GM19324 (cell line): ENCODE data around the gene UPK3BL1.
"Not testable (repeated sequence)": the region's sequence is repeated elsewhere in the genome, so short reads cannot be mapped to it uniquely, and the experiment has no call there.

Experiments
- ATAC-seq: cut with Tn5 transposase; IDR thresholded peaks from one replicate; pipeline ENCODE4 v1.9.1; 2021; ENCODE audit warnings: mild to moderate bottlenecking, moderate library complexity; ENCODE audit not compliant: unreplicated experiment, low FRiP score

Gene UPK3BL1

GRCh38 chr7:102592477-102593019 is 50.0 kb downstream of the UPK3BL1 start:
- ATAC-seq = not testable (repeated sequence)

- ATAC-seq = peak; percentile 23
These were observed 52.7 kb downstream of the UPK3BL1 start for GRCh38 chr7:102589857-102590256.
